ENCODE data around the gene TEAD1.

DNA sequence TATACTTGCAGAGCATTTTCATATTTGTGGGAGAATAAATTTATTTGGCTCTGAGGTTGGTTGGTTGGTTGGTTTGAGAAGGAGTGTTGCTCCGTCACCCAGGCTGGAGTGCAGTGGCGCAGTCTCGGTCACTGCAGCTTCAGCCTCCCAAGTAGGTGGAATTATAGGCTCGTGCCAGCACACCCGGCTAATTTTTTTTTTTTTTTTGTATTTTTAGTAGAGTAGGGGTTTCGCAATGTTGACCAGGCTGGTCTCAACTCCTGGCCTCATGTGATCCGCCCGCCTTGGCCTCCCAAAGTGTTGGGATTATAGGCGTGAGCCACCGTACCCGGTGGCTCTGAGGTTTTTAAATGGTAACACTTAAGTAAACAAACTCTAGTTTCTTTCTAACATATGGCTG lies 161.1 kb downstream of the TEAD1 start:
- TF ChIP-seq, protein P1, sequence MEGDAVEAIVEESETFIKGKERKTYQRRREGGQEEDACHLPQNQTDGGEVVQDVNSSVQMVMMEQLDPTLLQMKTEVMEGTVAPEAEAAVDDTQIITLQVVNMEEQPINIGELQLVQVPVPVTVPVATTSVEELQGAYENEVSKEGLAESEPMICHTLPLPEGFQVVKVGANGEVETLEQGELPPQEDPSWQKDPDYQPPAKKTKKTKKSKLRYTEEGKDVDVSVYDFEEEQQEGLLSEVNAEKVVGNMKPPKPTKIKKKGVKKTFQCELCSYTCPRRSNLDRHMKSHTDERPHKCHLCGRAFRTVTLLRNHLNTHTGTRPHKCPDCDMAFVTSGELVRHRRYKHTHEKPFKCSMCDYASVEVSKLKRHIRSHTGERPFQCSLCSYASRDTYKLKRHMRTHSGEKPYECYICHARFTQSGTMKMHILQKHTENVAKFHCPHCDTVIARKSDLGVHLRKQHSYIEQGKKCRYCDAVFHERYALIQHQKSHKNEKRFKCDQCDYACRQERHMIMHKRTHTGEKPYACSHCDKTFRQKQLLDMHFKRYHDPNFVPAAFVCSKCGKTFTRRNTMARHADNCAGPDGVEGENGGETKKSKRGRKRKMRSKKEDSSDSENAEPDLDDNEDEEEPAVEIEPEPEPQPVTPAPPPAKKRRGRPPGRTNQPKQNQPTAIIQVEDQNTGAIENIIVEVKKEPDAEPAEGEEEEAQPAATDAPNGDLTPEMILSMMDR (conservative IDR thresholded peaks at IDR 0.05): no peak
- TF ChIP-seq EZH2 (IDR thresholded peaks at IDR 0.05; ENCODE audit: low read depth): no peak
